H1 (cell line): ENCODE results near the gene CROT. TPM values are rescaled to one million over a fixed set of nuclear protein-coding genes. Genes with fewer than 3 reads are reported as not detected.

Experiments
- CTCF ChIA-PET: fragments of 300-600 bp; sonication (Branson Sonifier 250); formaldehyde crosslinking; loops from one replicate; lab custom pipeline; 2021; ENCODE audit not compliant: partially characterized antibody; lab: Charles Lee
- POLR2A ChIA-PET: fragments of 300-600 bp; sonication (Branson Sonifier 250); formaldehyde crosslinking; loops from one replicate; lab custom pipeline; 2021; ENCODE audit warnings: inconsistent platforms; ENCODE audit not compliant: partially characterized antibody; lab: Charles Lee
- DNase-seq, 2 experiments: peaks; one replicate each; pipeline versions ENCODE4 v3.0.0 to v3.0.0-alpha.2; 2010 to 2022; ENCODE audit warnings: low spot score in 2 of 2, low read depth in 1 of 2, mixed read lengths in 1 of 2
- FAIRE-seq: peaks from 2 replicates; lab custom pipeline; 2011; peaks lifted over from hg19 to GRCh38; lab: Jason Lieb, UNC
- H2AFZ ChIP-seq: 2 replicates; pipeline ENCODE4 v1.8.1; 2012; ENCODE audit warnings: low read length, inconsistent platforms
- H2AK5ac ChIP-seq: 2 replicates; pipeline ENCODE4 v1.6.1; 2013; ENCODE audit warnings: low read depth, low read length
- H2BK120ac ChIP-seq: replicated peaks from 2 replicates; pipeline ENCODE3; 2013; ENCODE audit warnings: low read depth, low read length, inconsistent platforms
- H2BK12ac ChIP-seq: 2 replicates; pipeline ENCODE4 v1.6.1; 2013; ENCODE audit warnings: low read depth, low read length
- H2BK15ac ChIP-seq: 2 replicates; pipeline ENCODE4 v1.6.1; 2013; ENCODE audit warnings: low read length
- H2BK20ac ChIP-seq: 2 replicates; pipeline ENCODE4 v1.6.1; 2013; ENCODE audit warnings: low read length
- H2BK5ac ChIP-seq: 2 replicates; pipeline ENCODE4 v1.6.1; 2013; ENCODE audit warnings: low read depth, low read length
- H3K14ac ChIP-seq: 2 replicates; pipeline ENCODE4 v1.6.1; 2013; ENCODE audit warnings: inconsistent platforms; ENCODE audit not compliant: insufficient read length
- H3K18ac ChIP-seq: 2 replicates; pipeline ENCODE4 v1.6.1; 2013; ENCODE audit warnings: low read length; ENCODE audit errors: extremely low read depth
- H3K23ac ChIP-seq: 2 replicates; pipeline ENCODE4 v1.6.1; 2013; ENCODE audit warnings: inconsistent platforms; ENCODE audit not compliant: insufficient read length
- H3K23me2 ChIP-seq: 2 replicates; pipeline ENCODE4 v1.6.1; 2013; ENCODE audit warnings: low read depth, low read length
- H3K27ac ChIP-seq: 2 replicates; pipeline ENCODE4 v1.6.1; 2011; ENCODE audit warnings: low read depth, low read length, inconsistent platforms
- H3K27me3 ChIP-seq, 4 experiments: replicated peaks in 1 of 4; 1 replicate in 1 of 4; 2 replicates in 3 of 4; pipeline versions ENCODE4 v1.6.1 to v1.8.1; 2011 to 2013; ENCODE audit warnings: low read length in 3 of 4, mild to moderate bottlenecking in 3 of 4, inconsistent platforms in 2 of 4, mixed read lengths in 2 of 4, moderate library complexity in 1 of 4; ENCODE audit not compliant: control insufficient read depth in 3 of 4, insufficient read depth in 3 of 4; ENCODE audit errors: extremely low read depth in 1 of 4
- H3K36me3 ChIP-seq, 4 experiments: 2 replicates each; pipeline versions ENCODE4 v1.6.1 to v1.8.1; 2011 to 2013; ENCODE audit warnings: mild to moderate bottlenecking in 4 of 4, low read length in 3 of 4, moderate library complexity in 2 of 4, control low read depth in 1 of 4, inconsistent platforms in 1 of 4; ENCODE audit not compliant: insufficient read depth in 4 of 4, control insufficient read depth in 2 of 4
- H3K4ac ChIP-seq: replicated peaks from 2 replicates; pipeline ENCODE3; 2013; ENCODE audit warnings: low read length, low read depth, mixed read lengths, inconsistent platforms; ENCODE audit not compliant: insufficient read length
- H3K4me1 ChIP-seq, 4 experiments: replicated peaks in 1 of 4; 1 replicate in 1 of 4; 2 replicates in 3 of 4; pipeline versions ENCODE4 v1.6.1 to v1.8.1; 2011 to 2013; ENCODE audit warnings: low read length in 3 of 4, inconsistent platforms in 2 of 4, mixed read lengths in 1 of 4; ENCODE audit not compliant: insufficient read depth in 4 of 4, control insufficient read depth in 3 of 4
- H3K4me2 ChIP-seq, 2 experiments: 2 replicates each; pipeline versions ENCODE4 v1.6.1 to v1.8.1; 2011 to 2013; ENCODE audit warnings: low read depth in 2 of 2, low read length in 2 of 2, control low read depth in 1 of 2, inconsistent platforms in 1 of 2, mild to moderate bottlenecking in 1 of 2; ENCODE audit not compliant: insufficient read depth in 1 of 2
- H3K4me3 ChIP-seq, 4 experiments: fragments of 200-600, 300-600 bp in 1 of 4; sonication (generic), shearing (Covaris generic), sonication (Bioruptor Twin) in 1 of 4; 2 replicates each; pipeline versions ENCODE4 v1.5.1 to v1.8.1; 2011 to 2016; ENCODE audit warnings: low read length in 4 of 4, low read depth in 3 of 4, control low read depth in 2 of 4, inconsistent platforms in 2 of 4, mild to moderate bottlenecking in 2 of 4, mixed read lengths in 1 of 4, moderate library complexity in 1 of 4; ENCODE audit not compliant: insufficient read depth in 2 of 4; ENCODE audit errors: extremely low read depth in 1 of 4
- H3K56ac ChIP-seq: replicated peaks from 2 replicates; pipeline ENCODE3; 2013; ENCODE audit warnings: low read depth, mild to moderate bottlenecking, mixed read lengths, low read length, inconsistent platforms; ENCODE audit not compliant: insufficient read length
- H3K79me1 ChIP-seq: 2 replicates; pipeline ENCODE4 v1.6.1; 2013; ENCODE audit warnings: low read depth, low read length, control low read depth
- H3K79me2 ChIP-seq, 2 experiments: 2 replicates each; pipeline versions ENCODE4 v1.6.1 to v1.8.1; 2012 to 2013; ENCODE audit warnings: low read length in 2 of 2, mild to moderate bottlenecking in 2 of 2, inconsistent platforms in 1 of 2; ENCODE audit not compliant: insufficient read depth in 2 of 2, control insufficient read depth in 1 of 2
- H3K9ac ChIP-seq, 4 experiments: replicated peaks in 1 of 4; 1 replicate in 1 of 4; 2 replicates in 3 of 4; pipeline versions ENCODE4 v1.6.1 to v1.8.1; 2011 to 2013; ENCODE audit warnings: low read depth in 3 of 4, low read length in 3 of 4, control low read depth in 2 of 4, mild to moderate bottlenecking in 2 of 4, moderate library complexity in 2 of 4, inconsistent platforms in 1 of 4; ENCODE audit errors: extremely low read depth in 1 of 4
- H3K9me3 ChIP-seq, 2 experiments: 2 replicates each; pipeline versions ENCODE4 v1.6.1 to v1.8.1; 2012 to 2013; ENCODE audit warnings: mild to moderate bottlenecking in 2 of 2, moderate library complexity in 2 of 2, control low read depth in 1 of 2, inconsistent platforms in 1 of 2, low read depth in 1 of 2, low read length in 1 of 2, mixed read lengths in 1 of 2; ENCODE audit not compliant: insufficient read depth in 2 of 2
- H4K20me1 ChIP-seq, 2 experiments: replicated peaks in 1 of 2; 2 replicates each; pipeline versions ENCODE3 to v1.8.1; 2011 to 2013; ENCODE audit warnings: inconsistent platforms in 2 of 2, low read length in 2 of 2, mild to moderate bottlenecking in 1 of 2; ENCODE audit not compliant: insufficient read depth in 2 of 2, control insufficient read depth in 1 of 2
- H4K5ac ChIP-seq: 2 replicates; pipeline ENCODE4 v1.6.1; 2013; ENCODE audit warnings: low read length, low read depth, mixed read lengths, inconsistent platforms; ENCODE audit not compliant: insufficient read length
- H4K8ac ChIP-seq: 2 replicates; pipeline ENCODE4 v1.8.0; 2013; ENCODE audit warnings: mild to moderate bottlenecking, moderate library complexity, low read length, inconsistent platforms; ENCODE audit not compliant: insufficient read depth; ENCODE audit errors: extremely low read depth
- H4K91ac ChIP-seq: replicated peaks from 2 replicates; pipeline ENCODE3; 2013; ENCODE audit warnings: low read length, mixed read lengths, inconsistent platforms; ENCODE audit not compliant: insufficient read length
- BRCA1 ChIP-seq: IDR thresholded peaks from 2 replicates; pipeline ENCODE4 v1.6.1; 2012; ENCODE audit warnings: low read depth, low read length, improper control_type of control experiment
- CTBP2 ChIP-seq: IDR thresholded peaks from 2 replicates; pipeline ENCODE4 v1.7.0; 2011; ENCODE audit warnings: borderline replicate concordance, mild to moderate bottlenecking, moderate library complexity, mixed read lengths, low read length; ENCODE audit not compliant: insufficient read depth, insufficient read length
- EP300 ChIP-seq, 2 experiments: IDR thresholded peaks; 1 replicate in 1 of 2; 2 replicates in 1 of 2; pipeline ENCODE4 v1.6.1; 2011 to 2012; ENCODE audit warnings: low read depth in 2 of 2, low read length in 2 of 2, mild to moderate bottlenecking in 2 of 2, borderline replicate concordance in 1 of 2, inconsistent platforms in 1 of 2, moderate library complexity in 1 of 2
- POLR2AphosphoS5 ChIP-seq: IDR thresholded peaks from 2 replicates; pipeline ENCODE4 v1.6.1; 2011; ENCODE audit warnings: low read depth, low read length
- SIX5 ChIP-seq: IDR thresholded peaks from 2 replicates; pipeline ENCODE4 v1.6.1; 2011; ENCODE audit warnings: mild to moderate bottlenecking, low read depth, low read length
- SRF ChIP-seq: IDR thresholded peaks from 2 replicates; pipeline ENCODE4 v1.6.1; 2011; ENCODE audit warnings: mild to moderate bottlenecking, low read depth, low read length, moderate library complexity
- WGBS, 2 experiments: shearing (Covaris generic) in 1 of 2; methylation state at CpG; one replicate each; pipeline versions ENCODE4 v1.1.6 to v1.1.7; 2013 to 2015; ENCODE audit warnings: low lambda C conversion rate in 2 of 2, mixed read lengths in 2 of 2, inconsistent platforms in 1 of 2, low coverage in 1 of 2, missing lambda C conversion rate in 1 of 2; ENCODE audit not compliant: insufficient replicate concordance in 2 of 2, insufficient coverage in 1 of 2, insufficient read length in 1 of 2; ENCODE audit errors: extremely low coverage in 1 of 2, missing lambda C conversion rate in 1 of 2; 5-methylcytosine and 5-hydroxymethylcytosine counted together
- polyA plus RNA-seq, 7 experiments: library from polyadenylated mRNA; depleted of rRNA in 3 of 7; stranded (reverse) in 5 of 7; unstranded in 2 of 7; fragments of >200 nt in 5 of 7; fragments of 200-250 nt in 2 of 7; gene quantifications; 1 replicate in 5 of 7; 2 replicates in 1 of 7; 4 replicates in 1 of 7; pipeline versions ENCODE4 v1.2.1 to v1.2.3, GENCODE V29; 2011 to 2013; ENCODE audit warnings: missing spikeins in 2 of 7, mixed read lengths in 2 of 7
- total RNA-seq: library from RNA; stranded (reverse); fragmentation: NEBNext Ultra II Directional; extraction: Animal tissue kit (Norgen Biotek cat#: 25700); gene quantifications from 2 replicates; pipeline ENCODE4 v1.2.1, GENCODE V29; 2021

Gene CROT
- total and polyA plus RNA-seq, 2 of the 8 experiments (the other 6 are each of a cell fraction or from before 2014, with no cell fraction given), result 2.2 to 5.6 TPM

DNA sequence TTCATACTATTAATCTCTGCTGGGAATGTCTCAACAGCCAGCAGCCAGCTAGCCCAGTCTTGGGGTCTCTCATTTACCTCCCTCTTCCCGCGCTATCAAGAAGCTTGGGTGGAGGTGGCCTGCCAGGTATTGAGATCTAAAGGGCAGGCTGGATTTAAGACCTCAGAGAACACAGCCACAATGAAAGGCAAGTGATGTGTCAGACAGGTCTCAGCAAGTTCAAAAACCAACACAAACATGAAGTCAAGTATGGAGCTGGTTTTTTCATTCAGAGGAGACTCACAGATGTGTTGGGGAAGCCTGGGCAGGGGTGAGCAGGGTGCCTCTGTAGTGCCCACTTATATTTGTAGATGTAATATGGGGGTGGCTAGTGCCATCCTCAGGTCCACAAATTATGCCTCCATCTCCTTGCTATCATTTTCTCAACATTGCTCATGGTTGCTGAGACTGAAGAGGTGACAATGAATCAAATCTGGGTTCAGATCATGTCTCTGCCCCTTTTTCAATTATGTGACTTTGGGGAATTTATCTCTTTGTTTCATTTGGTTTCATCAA is 27.7 kb upstream of the CROT start:
- Histone ChIP-seq H3K14ac (no peak overlapping the region), H2BK15ac (no peak overlapping the region), H2AFZ (no peak overlapping the region), H3K56ac (no peak overlapping the region), H2BK20ac (no peak overlapping the region), H3K9ac (no peak overlapping the region), H4K5ac (no peak overlapping the region), H3K4me1 (no peaks in the 10 kb centered on the region), H3K4me2 (no peak overlapping the region), H3K23ac (no peak overlapping the region), H3K36me3 (no peaks in the 10 kb centered on the region), H3K27ac (no peak overlapping the region), H4K91ac (no peak overlapping the region), H3K79me2 (no peaks in the 10 kb centered on the region), H3K27me3 (no peaks in the 10 kb centered on the region), H3K79me1 (no peaks in the 10 kb centered on the region), H4K8ac (no peak overlapping the region), H2AK5ac (no peak overlapping the region), H3K18ac (no peak overlapping the region), H4K20me1 (no peaks in the 10 kb centered on the region), H3K9me3 (no peaks in the 10 kb centered on the region), H2BK5ac (no peak overlapping the region), H2BK120ac (no peak overlapping the region), H3K4ac (no peak overlapping the region), H3K4me3 (no peak overlapping the region), H2BK12ac (no peak overlapping the region), H3K23me2 (no peaks in the 10 kb centered on the region)
- 100% methylated on average over 2 of the region's 2 CpGs; no CpG with 5 or more reads in 1 of the 2 experiments for WGBS, 2 experiments
- ChIA-PET POLR2A (no interaction called here), CTCF (interaction anchor here (0.9 to 7.6 kb wide), 7 partner anchors 10 to 246 kb away, joined by 3 to 115 read pairs (median 4); no protein-coding TSS in a partner anchor)
- DNase-seq (no peak), FAIRE-seq (no peak)
- TF ChIP-seq POLR2AphosphoS5 (no peak), SIX5 (no peak), SRF (no peak), EP300 (IDR thresholded peaks at IDR 0.05; ENCODE audit: borderline replicate concordance in 1 of 2, low read depth in 2 of 2, low read length in 2 of 2) (no peak), CTBP2 (no peak), BRCA1 (no peak)
